HepG2 (cell line): ENCODE measurements around the gene PMIS2. TPM values are rescaled to one million over a fixed set of nuclear protein-coding genes. Genes with fewer than 3 reads are reported as not detected.
A peak's percentile ranks its signal among the peaks of the same experiment; 100 is the strongest.

ENCODE experiments used
- EED ChIP-seq: sonication (generic); formaldehyde crosslinking; IDR thresholded peaks from 2 replicates; pipeline ENCODE4 v1.5.0; 2020; ENCODE audit warnings: mild to moderate bottlenecking, missing genetic modification reagents
- FLYWCH1 ChIP-seq: sonication (generic); formaldehyde crosslinking; IDR thresholded peaks from 2 replicates; pipeline ENCODE4 v1.8.1; 2023; ENCODE audit warnings: mild to moderate bottlenecking, missing genetic modification reagents
- KAT8 ChIP-seq: IDR thresholded peaks from 2 replicates; pipeline ENCODE4 v1.6.1; 2016; ENCODE audit warnings: missing genetic modification reagents, missing compliant biosample characterization
- NR3C1 ChIP-seq: sonication (generic); formaldehyde crosslinking; IDR thresholded peaks from 2 replicates; pipeline ENCODE4 v1.4.0; 2020; ENCODE audit warnings: missing genetic modification reagents
- PRDM10 ChIP-seq: sonication (generic); formaldehyde crosslinking; IDR thresholded peaks from 2 replicates; pipeline ENCODE4 v1.4.0; 2020; ENCODE audit warnings: low read depth, missing genetic modification reagents
- RORA ChIP-seq: sonication (generic); formaldehyde crosslinking; IDR thresholded peaks from 2 replicates; pipeline ENCODE4 v1.5.0; 2020; ENCODE audit warnings: mild to moderate bottlenecking, missing genetic modification reagents, moderate library complexity
- SALL2 ChIP-seq: sonication (generic); formaldehyde crosslinking; IDR thresholded peaks from 2 replicates; pipeline ENCODE4 v1.8.1; 2023; ENCODE audit warnings: mild to moderate bottlenecking, missing genetic modification reagents, inconsistent platforms
- SAP130 ChIP-seq: IDR thresholded peaks from 2 replicates; pipeline ENCODE4 v1.6.1; 2016; ENCODE audit warnings: low read depth
- SMAD1 ChIP-seq: sonication (generic); formaldehyde crosslinking; IDR thresholded peaks from 2 replicates; pipeline ENCODE4 v1.4.0; 2020; ENCODE audit warnings: missing genetic modification reagents, low read depth, mild to moderate bottlenecking, borderline replicate concordance
- SMC3 ChIP-seq: IDR thresholded peaks from 2 replicates; pipeline ENCODE4 v1.6.1; 2011; ENCODE audit warnings: low read length, improper control_type of control experiment
- SRSF9 ChIP-seq: fragments of 200-400 bp; formaldehyde crosslinking; IDR thresholded peaks from 2 replicates; pipeline ENCODE4 v1.6.1; 2018; ENCODE audit warnings: borderline replicate concordance, mild to moderate bottlenecking, low read depth, low read length; ENCODE audit not compliant: insufficient read depth, poor library complexity, severe bottlenecking
- ZC3H13 ChIP-seq: sonication (generic); formaldehyde crosslinking; IDR thresholded peaks from 2 replicates; pipeline ENCODE4 v1.8.1; 2023; ENCODE audit warnings: mild to moderate bottlenecking, missing genetic modification reagents, moderate library complexity
- ZNF280B ChIP-seq: sonication (generic); formaldehyde crosslinking; IDR thresholded peaks from 2 replicates; pipeline ENCODE4 v1.5.0; 2020; ENCODE audit warnings: missing genetic modification reagents, mild to moderate bottlenecking, borderline replicate concordance
- ZNF296 ChIP-seq: sonication (generic); formaldehyde crosslinking; conservative IDR thresholded peaks from 2 replicates; pipeline ENCODE4 v1.5.0; 2020; ENCODE audit warnings: mild to moderate bottlenecking, missing genetic modification reagents
- ZNF512 ChIP-seq: sonication (generic); formaldehyde crosslinking; IDR thresholded peaks from 2 replicates; pipeline ENCODE4 v1.4.0; 2020; ENCODE audit warnings: mild to moderate bottlenecking, missing genetic modification reagents
- ZNF512B ChIP-seq: sonication (generic); formaldehyde crosslinking; IDR thresholded peaks from 2 replicates; pipeline ENCODE4 v1.5.1; 2020; ENCODE audit warnings: missing genetic modification reagents, mild to moderate bottlenecking, borderline replicate concordance
- ZNF564 ChIP-seq: sonication (generic); formaldehyde crosslinking; IDR thresholded peaks from 2 replicates; pipeline ENCODE4 v1.8.1; 2023; ENCODE audit warnings: mild to moderate bottlenecking, missing genetic modification reagents
- ZNF616 ChIP-seq: sonication (generic); formaldehyde crosslinking; IDR thresholded peaks from 2 replicates; pipeline ENCODE4 v1.5.0; 2020; ENCODE audit warnings: low read depth, mild to moderate bottlenecking, missing genetic modification reagents
- ZNF850 ChIP-seq: sonication (generic); formaldehyde crosslinking; conservative IDR thresholded peaks from 2 replicates; pipeline ENCODE4 v1.9.0; 2021; ENCODE audit warnings: mild to moderate bottlenecking, missing genetic modification reagents
- ZSCAN9 ChIP-seq: IDR thresholded peaks from 2 replicates; pipeline ENCODE4 v1.6.1; 2016; ENCODE audit warnings: borderline replicate concordance
- polyA plus RNA-seq, 8 experiments: library from polyadenylated mRNA; depleted of rRNA in 3 of 8; stranded (reverse) in 7 of 8; unstranded in 1 of 8; fragments of >200 nt; fragmentation: Illumina TruSeq in 4 of 8; extraction: Trizol in 4 of 8; gene quantifications; 2 replicates each; pipeline versions ENCODE4 v1.2.1 to v1.2.3, GENCODE V29; 2011 to 2016; ENCODE audit warnings: low read depth in 4 of 8, missing spikeins in 1 of 8, mixed read lengths in 1 of 8; ENCODE audit not compliant: insufficient read depth in 1 of 8
- total RNA-seq, 5 experiments: library from RNA; depleted of rRNA; stranded (reverse); fragments of >200 nt; fragmentation: Illumina TruSeq; extraction: Trizol; gene quantifications; 2 replicates each; pipeline ENCODE4 v1.2.3, GENCODE V29; 2016; ENCODE audit warnings: low read depth in 1 of 5

The PMIS2 gene
- total and polyA plus RNA-seq, 2 of the 13 experiments (the other 11 are each of a cell fraction or from before 2014, with no cell fraction given): not detected

GRCh38 chr19:35628565-35629331 lies 42.8 kb downstream of the PMIS2 start, which contains the start of gene RBM42 (continued):
- TF ChIP-seq ZNF280B (peak; percentile 37; the same call in 1 of the 2 replicates), SALL2 (peak; percentile 58; the same call in 1 of the 2 replicates), ZSCAN9 (CRISPR knock-in tag) (no peak; the same call in 1 of the 2 replicates), SMC3 (no peak), SAP130 (CRISPR knock-in tag) (peak; percentile 90), ZNF564 (CRISPR knock-in tag) (no peak), ZNF296 (CRISPR knock-in tag) (no peak), PRDM10 (CRISPR knock-in tag) (peak; percentile 81), FLYWCH1 (CRISPR knock-in tag) (no peak), ZC3H13 (CRISPR knock-in tag) (0 out of 2 replicates have a peak, but pooled peaks have one; percentile 61), ZNF850 (CRISPR knock-in tag) (no peak), NR3C1 (CRISPR knock-in tag) (no peak), SMAD1 (CRISPR knock-in tag) (no peak), SRSF9 (no peak), EED (CRISPR knock-in tag) (peak; percentile 70; the same call in 1 of the 2 replicates), KAT8 (peak; percentile 99), ZNF616 (CRISPR knock-in tag) (no peak), ZNF512B (CRISPR knock-in tag) (no peak), ZNF512 (no peak), RORA (CRISPR knock-in tag) (no peak)
